Measurements from ENCODE around the gene MMP8.

GRCh38 chr11:102763440-102763839, 38.7 kb upstream of the MMP8 start:
- TF ChIP-seq EZH2 (IDR thresholded peaks at IDR 0.05; ENCODE audit: low read depth, unreplicated experiment) (no peak), CTCF (conservative IDR thresholded peaks at IDR 0.05; ENCODE audit: low read depth in 2 of 2) (no peak), POLR2AphosphoS5 (IDR thresholded peaks at IDR 0.05; ENCODE audit: low read depth) (no peak), EZH2phosphoT487 (IDR thresholded peaks at IDR 0.05; ENCODE audit: unreplicated experiment) (no peak), CREB1 (CRISPR knock-in tag; IDR thresholded peaks at IDR 0.05; ENCODE audit: low read depth) (no peak), JUNB (IDR thresholded peaks at IDR 0.05; ENCODE audit: unreplicated experiment) (no peak), ZNF114 (CRISPR knock-in tag; IDR thresholded peaks at IDR 0.05) (no peak), NANOG (IDR thresholded peaks at IDR 0.05; ENCODE audit: borderline replicate concordance) (no peak), STAT1 (IDR thresholded peaks at IDR 0.05; ENCODE audit: unreplicated experiment) (no peak), ZNF331 (CRISPR knock-in tag; IDR thresholded peaks at IDR 0.05; ENCODE audit: low read depth) (no peak)
- TF ChIP-seq, protein P1, sequence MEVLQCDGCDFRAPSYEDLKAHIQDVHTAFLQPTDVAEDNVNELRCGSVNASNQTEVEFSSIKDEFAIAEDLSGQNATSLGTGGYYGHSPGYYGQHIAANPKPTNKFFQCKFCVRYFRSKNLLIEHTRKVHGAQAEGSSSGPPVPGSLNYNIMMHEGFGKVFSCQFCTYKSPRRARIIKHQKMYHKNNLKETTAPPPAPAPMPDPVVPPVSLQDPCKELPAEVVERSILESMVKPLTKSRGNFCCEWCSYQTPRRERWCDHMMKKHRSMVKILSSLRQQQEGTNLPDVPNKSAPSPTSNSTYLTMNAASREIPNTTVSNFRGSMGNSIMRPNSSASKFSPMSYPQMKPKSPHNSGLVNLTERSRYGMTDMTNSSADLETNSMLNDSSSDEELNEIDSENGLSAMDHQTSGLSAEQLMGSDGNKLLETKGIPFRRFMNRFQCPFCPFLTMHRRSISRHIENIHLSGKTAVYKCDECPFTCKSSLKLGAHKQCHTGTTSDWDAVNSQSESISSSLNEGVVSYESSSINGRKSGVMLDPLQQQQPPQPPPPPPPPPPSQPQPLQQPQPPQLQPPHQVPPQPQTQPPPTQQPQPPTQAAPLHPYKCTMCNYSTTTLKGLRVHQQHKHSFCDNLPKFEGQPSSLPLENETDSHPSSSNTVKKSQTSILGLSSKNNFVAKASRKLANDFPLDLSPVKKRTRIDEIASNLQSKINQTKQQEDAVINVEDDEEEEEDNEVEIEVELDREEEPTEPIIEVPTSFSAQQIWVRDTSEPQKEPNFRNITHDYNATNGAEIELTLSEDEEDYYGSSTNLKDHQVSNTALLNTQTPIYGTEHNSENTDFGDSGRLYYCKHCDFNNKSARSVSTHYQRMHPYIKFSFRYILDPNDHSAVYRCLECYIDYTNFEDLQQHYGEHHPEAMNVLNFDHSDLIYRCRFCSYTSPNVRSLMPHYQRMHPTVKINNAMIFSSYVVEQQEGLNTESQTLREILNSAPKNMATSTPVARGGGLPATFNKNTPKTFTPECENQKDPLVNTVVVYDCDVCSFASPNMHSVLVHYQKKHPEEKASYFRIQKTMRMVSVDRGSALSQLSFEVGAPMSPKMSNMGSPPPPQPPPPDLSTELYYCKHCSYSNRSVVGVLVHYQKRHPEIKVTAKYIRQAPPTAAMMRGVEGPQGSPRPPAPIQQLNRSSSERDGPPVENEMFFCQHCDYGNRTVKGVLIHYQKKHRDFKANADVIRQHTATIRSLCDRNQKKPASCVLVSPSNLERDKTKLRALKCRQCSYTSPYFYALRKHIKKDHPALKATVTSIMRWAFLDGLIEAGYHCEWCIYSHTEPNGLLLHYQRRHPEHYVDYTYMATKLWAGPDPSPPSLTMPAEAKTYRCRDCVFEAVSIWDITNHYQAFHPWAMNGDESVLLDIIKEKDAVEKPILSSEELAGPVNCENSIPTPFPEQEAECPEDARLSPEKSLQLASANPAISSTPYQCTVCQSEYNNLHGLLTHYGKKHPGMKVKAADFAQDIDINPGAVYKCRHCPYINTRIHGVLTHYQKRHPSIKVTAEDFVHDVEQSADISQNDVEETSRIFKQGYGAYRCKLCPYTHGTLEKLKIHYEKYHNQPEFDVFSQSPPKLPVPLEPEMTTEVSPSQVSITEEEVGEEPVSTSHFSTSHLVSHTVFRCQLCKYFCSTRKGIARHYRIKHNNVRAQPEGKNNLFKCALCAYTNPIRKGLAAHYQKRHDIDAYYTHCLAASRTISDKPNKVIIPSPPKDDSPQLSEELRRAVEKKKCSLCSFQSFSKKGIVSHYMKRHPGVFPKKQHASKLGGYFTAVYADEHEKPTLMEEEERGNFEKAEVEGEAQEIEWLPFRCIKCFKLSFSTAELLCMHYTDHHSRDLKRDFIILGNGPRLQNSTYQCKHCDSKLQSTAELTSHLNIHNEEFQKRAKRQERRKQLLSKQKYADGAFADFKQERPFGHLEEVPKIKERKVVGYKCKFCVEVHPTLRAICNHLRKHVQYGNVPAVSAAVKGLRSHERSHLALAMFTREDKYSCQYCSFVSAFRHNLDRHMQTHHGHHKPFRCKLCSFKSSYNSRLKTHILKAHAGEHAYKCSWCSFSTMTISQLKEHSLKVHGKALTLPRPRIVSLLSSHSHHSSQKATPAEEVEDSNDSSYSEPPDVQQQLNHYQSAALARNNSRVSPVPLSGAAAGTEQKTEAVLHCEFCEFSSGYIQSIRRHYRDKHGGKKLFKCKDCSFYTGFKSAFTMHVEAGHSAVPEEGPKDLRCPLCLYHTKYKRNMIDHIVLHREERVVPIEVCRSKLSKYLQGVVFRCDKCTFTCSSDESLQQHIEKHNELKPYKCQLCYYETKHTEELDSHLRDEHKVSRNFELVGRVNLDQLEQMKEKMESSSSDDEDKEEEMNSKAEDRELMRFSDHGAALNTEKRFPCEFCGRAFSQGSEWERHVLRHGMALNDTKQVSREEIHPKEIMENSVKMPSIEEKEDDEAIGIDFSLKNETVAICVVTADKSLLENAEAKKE (CRISPR knock-in tag; IDR thresholded peaks at IDR 0.05), result no peak
- TF ChIP-seq, protein P2, sequence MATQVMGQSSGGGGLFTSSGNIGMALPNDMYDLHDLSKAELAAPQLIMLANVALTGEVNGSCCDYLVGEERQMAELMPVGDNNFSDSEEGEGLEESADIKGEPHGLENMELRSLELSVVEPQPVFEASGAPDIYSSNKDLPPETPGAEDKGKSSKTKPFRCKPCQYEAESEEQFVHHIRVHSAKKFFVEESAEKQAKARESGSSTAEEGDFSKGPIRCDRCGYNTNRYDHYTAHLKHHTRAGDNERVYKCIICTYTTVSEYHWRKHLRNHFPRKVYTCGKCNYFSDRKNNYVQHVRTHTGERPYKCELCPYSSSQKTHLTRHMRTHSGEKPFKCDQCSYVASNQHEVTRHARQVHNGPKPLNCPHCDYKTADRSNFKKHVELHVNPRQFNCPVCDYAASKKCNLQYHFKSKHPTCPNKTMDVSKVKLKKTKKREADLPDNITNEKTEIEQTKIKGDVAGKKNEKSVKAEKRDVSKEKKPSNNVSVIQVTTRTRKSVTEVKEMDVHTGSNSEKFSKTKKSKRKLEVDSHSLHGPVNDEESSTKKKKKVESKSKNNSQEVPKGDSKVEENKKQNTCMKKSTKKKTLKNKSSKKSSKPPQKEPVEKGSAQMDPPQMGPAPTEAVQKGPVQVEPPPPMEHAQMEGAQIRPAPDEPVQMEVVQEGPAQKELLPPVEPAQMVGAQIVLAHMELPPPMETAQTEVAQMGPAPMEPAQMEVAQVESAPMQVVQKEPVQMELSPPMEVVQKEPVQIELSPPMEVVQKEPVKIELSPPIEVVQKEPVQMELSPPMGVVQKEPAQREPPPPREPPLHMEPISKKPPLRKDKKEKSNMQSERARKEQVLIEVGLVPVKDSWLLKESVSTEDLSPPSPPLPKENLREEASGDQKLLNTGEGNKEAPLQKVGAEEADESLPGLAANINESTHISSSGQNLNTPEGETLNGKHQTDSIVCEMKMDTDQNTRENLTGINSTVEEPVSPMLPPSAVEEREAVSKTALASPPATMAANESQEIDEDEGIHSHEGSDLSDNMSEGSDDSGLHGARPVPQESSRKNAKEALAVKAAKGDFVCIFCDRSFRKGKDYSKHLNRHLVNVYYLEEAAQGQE (IDR thresholded peaks at IDR 0.05; ENCODE audit: unreplicated experiment), result no peak
- TF ChIP-seq, protein P3, sequence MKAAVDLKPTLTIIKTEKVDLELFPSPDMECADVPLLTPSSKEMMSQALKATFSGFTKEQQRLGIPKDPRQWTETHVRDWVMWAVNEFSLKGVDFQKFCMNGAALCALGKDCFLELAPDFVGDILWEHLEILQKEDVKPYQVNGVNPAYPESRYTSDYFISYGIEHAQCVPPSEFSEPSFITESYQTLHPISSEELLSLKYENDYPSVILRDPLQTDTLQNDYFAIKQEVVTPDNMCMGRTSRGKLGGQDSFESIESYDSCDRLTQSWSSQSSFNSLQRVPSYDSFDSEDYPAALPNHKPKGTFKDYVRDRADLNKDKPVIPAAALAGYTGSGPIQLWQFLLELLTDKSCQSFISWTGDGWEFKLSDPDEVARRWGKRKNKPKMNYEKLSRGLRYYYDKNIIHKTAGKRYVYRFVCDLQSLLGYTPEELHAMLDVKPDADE (IDR thresholded peaks at IDR 0.05), result no peak
